Testis (tissue), 2 donors: ENCODE data around the gene MRPL55.

Experiments
- POLR2A ChIP-seq: fragments of 450-650 bp; IDR thresholded peaks from one replicate; pipeline ENCODE4 v1.6.1; 2017; ENCODE audit warnings: antibody characterized with exemption, mild to moderate bottlenecking, moderate library complexity
- TF ChIP-seq, protein P1 (sequence below), 3 experiments: fragments of 450-650 bp in 2 of 3; fragments of 200-600 bp in 1 of 3; sonication (generic) in 1 of 3; IDR thresholded peaks; one replicate each; pipeline ENCODE4 v1.5.1; 2016 to 2019; ENCODE audit warnings: antibody characterized with exemption in 3 of 3, mild to moderate bottlenecking in 2 of 3, moderate library complexity in 1 of 3

DNA sequence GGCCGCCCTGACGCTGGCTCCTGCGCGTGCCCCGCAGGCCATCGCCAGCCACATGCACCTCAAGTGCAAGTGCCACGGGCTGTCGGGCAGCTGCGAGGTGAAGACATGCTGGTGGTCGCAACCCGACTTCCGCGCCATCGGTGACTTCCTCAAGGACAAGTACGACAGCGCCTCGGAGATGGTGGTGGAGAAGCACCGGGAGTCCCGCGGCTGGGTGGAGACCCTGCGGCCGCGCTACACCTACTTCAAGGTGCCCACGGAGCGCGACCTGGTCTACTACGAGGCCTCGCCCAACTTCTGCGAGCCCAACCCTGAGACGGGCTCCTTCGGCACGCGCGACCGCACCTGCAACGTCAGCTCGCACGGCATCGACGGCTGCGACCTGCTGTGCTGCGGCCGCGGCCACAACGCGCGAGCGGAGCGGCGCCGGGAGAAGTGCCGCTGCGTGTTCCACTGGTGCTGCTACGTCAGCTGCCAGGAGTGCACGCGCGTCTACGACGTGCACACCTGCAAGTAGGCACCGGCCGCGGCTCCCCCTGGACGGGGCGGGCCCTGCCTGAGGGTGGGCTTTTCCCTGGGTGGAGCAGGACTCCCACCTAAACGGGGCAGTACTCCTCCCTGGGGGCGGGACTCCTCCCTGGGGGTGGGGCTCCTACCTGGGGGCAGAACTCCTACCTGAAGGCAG is 50.0 kb downstream of the MRPL55 start:
- TF ChIP-seq, protein P1, sequence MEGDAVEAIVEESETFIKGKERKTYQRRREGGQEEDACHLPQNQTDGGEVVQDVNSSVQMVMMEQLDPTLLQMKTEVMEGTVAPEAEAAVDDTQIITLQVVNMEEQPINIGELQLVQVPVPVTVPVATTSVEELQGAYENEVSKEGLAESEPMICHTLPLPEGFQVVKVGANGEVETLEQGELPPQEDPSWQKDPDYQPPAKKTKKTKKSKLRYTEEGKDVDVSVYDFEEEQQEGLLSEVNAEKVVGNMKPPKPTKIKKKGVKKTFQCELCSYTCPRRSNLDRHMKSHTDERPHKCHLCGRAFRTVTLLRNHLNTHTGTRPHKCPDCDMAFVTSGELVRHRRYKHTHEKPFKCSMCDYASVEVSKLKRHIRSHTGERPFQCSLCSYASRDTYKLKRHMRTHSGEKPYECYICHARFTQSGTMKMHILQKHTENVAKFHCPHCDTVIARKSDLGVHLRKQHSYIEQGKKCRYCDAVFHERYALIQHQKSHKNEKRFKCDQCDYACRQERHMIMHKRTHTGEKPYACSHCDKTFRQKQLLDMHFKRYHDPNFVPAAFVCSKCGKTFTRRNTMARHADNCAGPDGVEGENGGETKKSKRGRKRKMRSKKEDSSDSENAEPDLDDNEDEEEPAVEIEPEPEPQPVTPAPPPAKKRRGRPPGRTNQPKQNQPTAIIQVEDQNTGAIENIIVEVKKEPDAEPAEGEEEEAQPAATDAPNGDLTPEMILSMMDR (IDR thresholded peaks at IDR 0.05) = no peak
- TF ChIP-seq POLR2A = no peak
